HL-60 (cell line): ENCODE results near the gene SPACA6.

Experiments
- GABPA ChIP-seq: IDR thresholded peaks from 2 replicates; pipeline ENCODE4 v1.6.1; 2012; ENCODE audit warnings: low read depth
- SPI1 ChIP-seq: IDR thresholded peaks from 2 replicates; pipeline ENCODE4 v1.6.1; 2012; ENCODE audit warnings: low read depth, mild to moderate bottlenecking, borderline replicate concordance
- TF ChIP-seq, protein P1 (sequence below): IDR thresholded peaks from one replicate; pipeline ENCODE4 v1.5.1; 2011; ENCODE audit warnings: low read length, control low read depth, inconsistent platforms; ENCODE audit not compliant: insufficient read depth

- TF ChIP-seq GABPA, result no peak
- TF ChIP-seq, protein P1, sequence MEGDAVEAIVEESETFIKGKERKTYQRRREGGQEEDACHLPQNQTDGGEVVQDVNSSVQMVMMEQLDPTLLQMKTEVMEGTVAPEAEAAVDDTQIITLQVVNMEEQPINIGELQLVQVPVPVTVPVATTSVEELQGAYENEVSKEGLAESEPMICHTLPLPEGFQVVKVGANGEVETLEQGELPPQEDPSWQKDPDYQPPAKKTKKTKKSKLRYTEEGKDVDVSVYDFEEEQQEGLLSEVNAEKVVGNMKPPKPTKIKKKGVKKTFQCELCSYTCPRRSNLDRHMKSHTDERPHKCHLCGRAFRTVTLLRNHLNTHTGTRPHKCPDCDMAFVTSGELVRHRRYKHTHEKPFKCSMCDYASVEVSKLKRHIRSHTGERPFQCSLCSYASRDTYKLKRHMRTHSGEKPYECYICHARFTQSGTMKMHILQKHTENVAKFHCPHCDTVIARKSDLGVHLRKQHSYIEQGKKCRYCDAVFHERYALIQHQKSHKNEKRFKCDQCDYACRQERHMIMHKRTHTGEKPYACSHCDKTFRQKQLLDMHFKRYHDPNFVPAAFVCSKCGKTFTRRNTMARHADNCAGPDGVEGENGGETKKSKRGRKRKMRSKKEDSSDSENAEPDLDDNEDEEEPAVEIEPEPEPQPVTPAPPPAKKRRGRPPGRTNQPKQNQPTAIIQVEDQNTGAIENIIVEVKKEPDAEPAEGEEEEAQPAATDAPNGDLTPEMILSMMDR, result no peak
- TF ChIP-seq SPI1, result no peak
Measured at GRCh38 chr19:51647318-51647717, 45.8 kb upstream of the SPACA6 start.
